Gastroesophageal sphincter (tissue), 3 donors: Measurements from ENCODE around the gene C19orf25.

Source experiments
- CTCF ChIP-seq, 4 experiments: fragments of 200-600 bp in 2 of 4; fragments of 450-650 bp in 2 of 4; sonication (generic) in 1 of 4; IDR thresholded peaks; one replicate each; pipeline ENCODE4 v1.5.1; 2017 to 2019; ENCODE audit warnings: antibody characterized with exemption in 4 of 4, mild to moderate bottlenecking in 2 of 4, moderate library complexity in 2 of 4
- EP300 ChIP-seq: sonication (generic); formaldehyde crosslinking; IDR thresholded peaks from one replicate; pipeline ENCODE4 v1.6.1; 2017; ENCODE audit warnings: antibody characterized with exemption, mild to moderate bottlenecking
- POLR2A ChIP-seq, 2 donors: fragments of 450-650 bp; IDR thresholded peaks; one replicate each; pipeline ENCODE4 v1.6.1; 2017; ENCODE audit warnings: antibody characterized with exemption in 2 of 2, mild to moderate bottlenecking in 2 of 2, moderate library complexity in 1 of 2
- POLR2AphosphoS5 ChIP-seq: sonication (generic); formaldehyde crosslinking; IDR thresholded peaks from one replicate; pipeline ENCODE4 v1.6.1; 2017; ENCODE audit warnings: antibody characterized with exemption

- no peak for TF ChIP-seq POLR2A (IDR thresholded peaks at IDR 0.05)
- no peak for TF ChIP-seq CTCF (IDR thresholded peaks at IDR 0.05)
- no peak for TF ChIP-seq POLR2AphosphoS5
- TF ChIP-seq EP300: no peak
Observed at GRCh38 chr19:1492474-1493006, 13.5 kb upstream of the C19orf25 start.
